ENCODE measurements around the gene TAX1BP3.

TAX1BP3 gene

GRCh38 chr17:3688852-3689261, 20.5 kb upstream of the TAX1BP3 start:
- no peak for TF ChIP-seq POU2F2 (IDR thresholded peaks at IDR 0.05; ENCODE audit: low read depth, low read length)
- TF ChIP-seq TAF1 (IDR thresholded peaks at IDR 0.05; ENCODE audit: low read depth, low read length): no peak
- peak; percentile 23 for FAIRE-seq

GRCh38 chr17:3688027-3688553, 19.7 kb upstream of the TAX1BP3 start:
- TF ChIP-seq SPI1 (IDR thresholded peaks at IDR 0.05; ENCODE audit: low read depth, low read length) (no peak), POLR2AphosphoS5 (IDR thresholded peaks at IDR 0.05; ENCODE audit: low read depth, low read length) (no peak), TAF1 (IDR thresholded peaks at IDR 0.05; ENCODE audit: low read depth, low read length) (no peak), PAX5 (IDR thresholded peaks at IDR 0.05; ENCODE audit: insufficient read depth, low read length, severe bottlenecking) (no peak), POU2F2 (IDR thresholded peaks at IDR 0.05; ENCODE audit: low read depth, low read length) (no peak), POLR2A (IDR thresholded peaks at IDR 0.05; ENCODE audit: low read depth, low read length) (no peak)
- FAIRE-seq (no peak), DNase-seq (ENCODE audit: insufficient read length, low spot score) (no peak)

More at GRCh38 chr17:3688852-3689261, 20.5 kb upstream of the TAX1BP3 start:
- no peak for DNase-seq (ENCODE audit: insufficient read length, low spot score)

- TF ChIP-seq POLR2A (IDR thresholded peaks at IDR 0.05; ENCODE audit: low read depth, low read length): no peak
- no peak for TF ChIP-seq SPI1 (IDR thresholded peaks at IDR 0.05; ENCODE audit: low read depth, low read length)
- no peak for TF ChIP-seq TAF1 (IDR thresholded peaks at IDR 0.05; ENCODE audit: low read depth, low read length)
- TF ChIP-seq PAX5 (IDR thresholded peaks at IDR 0.05; ENCODE audit: insufficient read depth, low read length, severe bottlenecking): no peak
- TF ChIP-seq POU2F2 (IDR thresholded peaks at IDR 0.05; ENCODE audit: low read depth, low read length): no peak
- TF ChIP-seq POLR2AphosphoS5 (IDR thresholded peaks at IDR 0.05; ENCODE audit: low read depth, low read length): no peak
- no peak for DNase-seq (ENCODE audit: insufficient read length, low spot score)
- FAIRE-seq: no peak
Measured at GRCh38 chr17:3685174-3685573, 16.8 kb upstream of the TAX1BP3 start.

- FAIRE-seq (peak; percentile 95), DNase-seq (ENCODE audit: insufficient read length, low spot score) (peak; percentile 92)
- TF ChIP-seq SPI1 (IDR thresholded peaks at IDR 0.05; ENCODE audit: low read depth, low read length): no peak
- TF ChIP-seq PAX5 (IDR thresholded peaks at IDR 0.05; ENCODE audit: insufficient read depth, low read length, severe bottlenecking): no peak
- TF ChIP-seq POLR2A (IDR thresholded peaks at IDR 0.05; ENCODE audit: low read depth, low read length): no peak
- no peak for TF ChIP-seq POLR2AphosphoS5 (IDR thresholded peaks at IDR 0.05; ENCODE audit: low read depth, low read length)
- peak; percentile 42; the same call in 1 of the 2 replicates for TF ChIP-seq POU2F2 (IDR thresholded peaks at IDR 0.05; ENCODE audit: low read depth, low read length)
- TF ChIP-seq TAF1 (IDR thresholded peaks at IDR 0.05; ENCODE audit: low read depth, low read length): no peak
Measured at GRCh38 chr17:3683054-3683511, 14.7 kb upstream of the TAX1BP3 start.

- DNase-seq (ENCODE audit: insufficient read length, low spot score) (no peak), FAIRE-seq (no peak)
- TF ChIP-seq POLR2AphosphoS5 (IDR thresholded peaks at IDR 0.05; ENCODE audit: low read depth, low read length) (no peak), POU2F2 (IDR thresholded peaks at IDR 0.05; ENCODE audit: low read depth, low read length) (no peak)
Measured at GRCh38 chr17:3682033-3682432, 13.7 kb upstream of the TAX1BP3 start.

- DNase-seq (ENCODE audit: insufficient read length, low spot score) (no peak), FAIRE-seq (no peak)
- TF ChIP-seq POLR2AphosphoS5 (IDR thresholded peaks at IDR 0.05; ENCODE audit: low read depth, low read length): no peak
- no peak for TF ChIP-seq SPI1 (IDR thresholded peaks at IDR 0.05; ENCODE audit: low read depth, low read length)
- TF ChIP-seq POLR2A (IDR thresholded peaks at IDR 0.05; ENCODE audit: low read depth, low read length): no peak
- no peak for TF ChIP-seq TAF1 (IDR thresholded peaks at IDR 0.05; ENCODE audit: low read depth, low read length)
- no peak for TF ChIP-seq PAX5 (IDR thresholded peaks at IDR 0.05; ENCODE audit: insufficient read depth, low read length, severe bottlenecking)
- no peak for TF ChIP-seq POU2F2 (IDR thresholded peaks at IDR 0.05; ENCODE audit: low read depth, low read length)
Measured at GRCh38 chr17:3681565-3681964, 13.2 kb upstream of the TAX1BP3 start.

- DNase-seq (ENCODE audit: insufficient read length, low spot score) (no peak), FAIRE-seq (no peak)
- no peak for TF ChIP-seq TAF1 (IDR thresholded peaks at IDR 0.05; ENCODE audit: low read depth, low read length)
- TF ChIP-seq PAX5 (IDR thresholded peaks at IDR 0.05; ENCODE audit: insufficient read depth, low read length, severe bottlenecking): no peak
- no peak for TF ChIP-seq SPI1 (IDR thresholded peaks at IDR 0.05; ENCODE audit: low read depth, low read length)
- no peak for TF ChIP-seq POLR2AphosphoS5 (IDR thresholded peaks at IDR 0.05; ENCODE audit: low read depth, low read length)
- no peak for TF ChIP-seq POU2F2 (IDR thresholded peaks at IDR 0.05; ENCODE audit: low read depth, low read length)
- TF ChIP-seq POLR2A (IDR thresholded peaks at IDR 0.05; ENCODE audit: low read depth, low read length): no peak
Measured at GRCh38 chr17:3681057-3681456, 12.7 kb upstream of the TAX1BP3 start.

- TF ChIP-seq PAX5 (IDR thresholded peaks at IDR 0.05; ENCODE audit: insufficient read depth, low read length, severe bottlenecking): no peak
- TF ChIP-seq POLR2A (IDR thresholded peaks at IDR 0.05; ENCODE audit: low read depth, low read length): no peak
- no peak for TF ChIP-seq SPI1 (IDR thresholded peaks at IDR 0.05; ENCODE audit: low read depth, low read length)
- TF ChIP-seq POU2F2 (IDR thresholded peaks at IDR 0.05; ENCODE audit: low read depth, low read length): no peak
- no peak for TF ChIP-seq POLR2AphosphoS5 (IDR thresholded peaks at IDR 0.05; ENCODE audit: low read depth, low read length)
- TF ChIP-seq TAF1 (IDR thresholded peaks at IDR 0.05; ENCODE audit: low read depth, low read length): no peak
- FAIRE-seq (no peak), DNase-seq (ENCODE audit: insufficient read length, low spot score) (no peak)
Measured at GRCh38 chr17:3679531-3680126, 11.3 kb upstream of the TAX1BP3 start.

- DNase-seq (ENCODE audit: insufficient read length, low spot score) (no peak), FAIRE-seq (no peak)
- TF ChIP-seq POLR2A (IDR thresholded peaks at IDR 0.05; ENCODE audit: low read depth, low read length): no peak
- no peak for TF ChIP-seq TAF1 (IDR thresholded peaks at IDR 0.05; ENCODE audit: low read depth, low read length)
- TF ChIP-seq POLR2AphosphoS5 (IDR thresholded peaks at IDR 0.05; ENCODE audit: low read depth, low read length): no peak
- no peak for TF ChIP-seq PAX5 (IDR thresholded peaks at IDR 0.05; ENCODE audit: insufficient read depth, low read length, severe bottlenecking)
- TF ChIP-seq POU2F2 (IDR thresholded peaks at IDR 0.05; ENCODE audit: low read depth, low read length): no peak
- no peak for TF ChIP-seq SPI1 (IDR thresholded peaks at IDR 0.05; ENCODE audit: low read depth, low read length)
Measured at GRCh38 chr17:3678821-3679530, 10.6 kb upstream of the TAX1BP3 start.

Measured in GM12891 (cell line).